Measurements from ENCODE around the gene TMEM37. TPM values are rescaled to one million over a fixed set of nuclear protein-coding genes. Genes with fewer than 3 reads are reported as not detected.

Gene TMEM37
- total and polyA plus RNA-seq, 4 donors, result 17.6 to 125 (median 37.4) TPM

DNA sequence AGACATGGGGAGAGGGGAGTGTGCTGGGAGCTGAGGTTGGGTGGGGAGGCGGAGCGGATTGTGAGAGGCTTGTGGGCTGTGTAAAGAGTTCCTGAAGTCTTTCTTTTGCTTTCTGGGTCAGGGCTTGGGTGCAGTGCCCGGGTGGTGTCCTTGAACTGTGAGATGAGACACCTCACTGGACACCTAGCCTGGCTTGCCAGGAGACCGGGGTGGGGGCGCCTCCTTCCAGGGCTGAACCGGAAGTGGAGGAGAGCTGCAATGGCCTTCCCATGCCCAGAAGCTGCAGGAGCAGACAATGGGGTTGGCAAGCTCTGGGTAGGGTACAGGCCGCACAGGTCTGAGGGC is 4.3 kb downstream of the TMEM37 start (continued):
- TF ChIP-seq, protein P1, sequence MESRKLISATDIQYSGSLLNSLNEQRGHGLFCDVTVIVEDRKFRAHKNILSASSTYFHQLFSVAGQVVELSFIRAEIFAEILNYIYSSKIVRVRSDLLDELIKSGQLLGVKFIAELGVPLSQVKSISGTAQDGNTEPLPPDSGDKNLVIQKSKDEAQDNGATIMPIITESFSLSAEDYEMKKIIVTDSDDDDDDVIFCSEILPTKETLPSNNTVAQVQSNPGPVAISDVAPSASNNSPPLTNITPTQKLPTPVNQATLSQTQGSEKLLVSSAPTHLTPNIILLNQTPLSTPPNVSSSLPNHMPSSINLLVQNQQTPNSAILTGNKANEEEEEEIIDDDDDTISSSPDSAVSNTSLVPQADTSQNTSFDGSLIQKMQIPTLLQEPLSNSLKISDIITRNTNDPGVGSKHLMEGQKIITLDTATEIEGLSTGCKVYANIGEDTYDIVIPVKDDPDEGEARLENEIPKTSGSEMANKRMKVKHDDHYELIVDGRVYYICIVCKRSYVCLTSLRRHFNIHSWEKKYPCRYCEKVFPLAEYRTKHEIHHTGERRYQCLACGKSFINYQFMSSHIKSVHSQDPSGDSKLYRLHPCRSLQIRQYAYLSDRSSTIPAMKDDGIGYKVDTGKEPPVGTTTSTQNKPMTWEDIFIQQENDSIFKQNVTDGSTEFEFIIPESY (IDR thresholded peaks at IDR 0.05), result no peak
- TF ChIP-seq JUND (IDR thresholded peaks at IDR 0.05), result no peak
- TF ChIP-seq MAX (IDR thresholded peaks at IDR 0.05), result no peak
- TF ChIP-seq, protein P2, sequence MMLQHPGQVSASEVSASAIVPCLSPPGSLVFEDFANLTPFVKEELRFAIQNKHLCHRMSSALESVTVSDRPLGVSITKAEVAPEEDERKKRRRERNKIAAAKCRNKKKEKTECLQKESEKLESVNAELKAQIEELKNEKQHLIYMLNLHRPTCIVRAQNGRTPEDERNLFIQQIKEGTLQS (IDR thresholded peaks at IDR 0.05), result no peak

GRCh38 chr2:119436993-119437772 is 5.5 kb downstream of the TMEM37 start:
- 92% methylated on average over 22 of the region's 22 CpGs for WGBS
- DNase-seq (ENCODE audit: low spot score), result no peak
- no peak overlapping the region for H3K4me3 ChIP-seq (ENCODE audit: low read depth in 1 of 3, low read length in 3 of 3)
- H3K36me3 ChIP-seq (ENCODE audit: control insufficient read depth in 4 of 4, insufficient read depth in 3 of 4, low read depth in 1 of 4, low read length in 3 of 4), result peaks cover 5 to 14% (median 8%) of the 10 kb centered on the region in 4 donors
- peak overlapping the region in 1 of 2 donors; percentile 15 for H3K27ac ChIP-seq (ENCODE audit: low read depth in 1 of 2, low read length in 2 of 2)
- H3K27me3 ChIP-seq (ENCODE audit: control insufficient read depth in 4 of 4, insufficient read depth in 4 of 4, low read length in 3 of 4), result no peaks in the 10 kb centered on the region
- no peaks in the 10 kb centered on the region for H3K9me3 ChIP-seq (ENCODE audit: control insufficient read depth in 4 of 4, low read length in 3 of 4)
- no peak overlapping the region for H3K9ac ChIP-seq (ENCODE audit: low read depth in 1 of 2, low read length in 2 of 2)
- H3K4me1 ChIP-seq (ENCODE audit: control insufficient read depth in 4 of 4, insufficient read depth in 4 of 4, low read length in 3 of 4), result peaks cover 18 to 61% (median 42%) of the 10 kb centered on the region in 4 donors
- TF ChIP-seq FOXA2 (IDR thresholded peaks at IDR 0.05), result no peak
- no peak for TF ChIP-seq RAD21 (IDR thresholded peaks at IDR 0.05)
- no peak for TF ChIP-seq REST (IDR thresholded peaks at IDR 0.05)
- TF ChIP-seq YY1 (IDR thresholded peaks at IDR 0.05), result no peak
- TF ChIP-seq CTCF (IDR thresholded peaks at IDR 0.05; ENCODE audit: low read depth, low read length, missing input control), result no peak
- no peak for TF ChIP-seq EGR1 (IDR thresholded peaks at IDR 0.05; ENCODE audit: low read depth in 2 of 2)
- no peak for TF ChIP-seq RXRA (IDR thresholded peaks at IDR 0.05)
- TF ChIP-seq TAF1 (conservative IDR thresholded peaks at IDR 0.05), result no peak

All from liver (tissue), 9 donors.